Tibial nerve (tissue), 4 donors: ENCODE measurements around the gene MARCO. TPM values are rescaled to one million over a fixed set of nuclear protein-coding genes. Genes with fewer than 3 reads are reported as not detected.

Experiments used
- DNase-seq, 2 donors: peaks; one replicate each; pipeline ENCODE4 v3.0.0-alpha.2; 2019; ENCODE audit warnings: low spot score in 2 of 2
- H3K27ac ChIP-seq, 4 donors: fragments of 200-600 bp; sonication (generic) in 3 of 4; one replicate each; pipeline ENCODE4 v1.5.1; 2017 to 2019; ENCODE audit warnings: mild to moderate bottlenecking in 1 of 4
- H3K27me3 ChIP-seq, 2 donors: fragments of 200-600 bp; sonication (generic) in 1 of 2; one replicate each; pipeline versions ENCODE4 v1.5.1 to v1.6.0; 2017 to 2019
- H3K36me3 ChIP-seq, 3 donors: fragments of 200-600 bp; sonication (generic); one replicate each; pipeline ENCODE4 v1.5.1; 2018 to 2019
- H3K4me1 ChIP-seq, 4 donors: fragments of 200-600 bp; sonication (generic) in 3 of 4; one replicate each; pipeline ENCODE4 v1.5.1; 2017 to 2019
- H3K4me3 ChIP-seq, 4 donors: fragments of 200-600 bp; sonication (generic) in 3 of 4; one replicate each; pipeline ENCODE4 v1.5.1; 2017 to 2019; ENCODE audit warnings: mild to moderate bottlenecking in 1 of 4, moderate library complexity in 1 of 4
- H3K9me3 ChIP-seq, 4 donors: fragments of 200-600 bp; sonication (generic) in 3 of 4; one replicate each; pipeline ENCODE4 v1.5.1; 2017 to 2019
- EP300 ChIP-seq, 2 donors: sonication (generic); formaldehyde crosslinking; IDR thresholded peaks; one replicate each; pipeline ENCODE4 v1.6.1; 2017; ENCODE audit warnings: antibody characterized with exemption in 2 of 2, mild to moderate bottlenecking in 1 of 2
- POLR2A ChIP-seq, 2 donors: fragments of 450-650 bp; IDR thresholded peaks; one replicate each; pipeline ENCODE4 v1.6.1; 2017; ENCODE audit warnings: antibody characterized with exemption in 2 of 2, mild to moderate bottlenecking in 2 of 2, moderate library complexity in 2 of 2
- WGBS, 2 donors: methylation state at CpG; one replicate each; pipeline ENCODE4 v1.1.5; 2018; 5-methylcytosine and 5-hydroxymethylcytosine counted together
- total RNA-seq, 4 donors: library from RNA; depleted of rRNA; stranded (reverse); fragments of >200 nt; gene quantifications; one replicate each; pipeline ENCODE4 v1.1.0, GENCODE V29; 2016
- TF ChIP-seq, protein P1 (sequence below), 5 experiments: fragments of 200-600 bp in 3 of 5; fragments of 450-650 bp in 2 of 5; sonication (generic) in 3 of 5; IDR thresholded peaks; one replicate each; pipeline ENCODE4 v1.5.1; 2016 to 2019; ENCODE audit warnings: antibody characterized with exemption in 5 of 5, mild to moderate bottlenecking in 3 of 5, moderate library complexity in 2 of 5

MARCO gene
- total RNA-seq, 4 donors from 2014 or later, result 11.1 to 59.4 (median 14.8) TPM

GRCh38 chr2:118911936-118912335, 30.1 kb upstream of the MARCO start:
- TF ChIP-seq EP300 (IDR thresholded peaks at IDR 0.05) (no peak), POLR2A (IDR thresholded peaks at IDR 0.05) (no peak)
- TF ChIP-seq, protein P1, sequence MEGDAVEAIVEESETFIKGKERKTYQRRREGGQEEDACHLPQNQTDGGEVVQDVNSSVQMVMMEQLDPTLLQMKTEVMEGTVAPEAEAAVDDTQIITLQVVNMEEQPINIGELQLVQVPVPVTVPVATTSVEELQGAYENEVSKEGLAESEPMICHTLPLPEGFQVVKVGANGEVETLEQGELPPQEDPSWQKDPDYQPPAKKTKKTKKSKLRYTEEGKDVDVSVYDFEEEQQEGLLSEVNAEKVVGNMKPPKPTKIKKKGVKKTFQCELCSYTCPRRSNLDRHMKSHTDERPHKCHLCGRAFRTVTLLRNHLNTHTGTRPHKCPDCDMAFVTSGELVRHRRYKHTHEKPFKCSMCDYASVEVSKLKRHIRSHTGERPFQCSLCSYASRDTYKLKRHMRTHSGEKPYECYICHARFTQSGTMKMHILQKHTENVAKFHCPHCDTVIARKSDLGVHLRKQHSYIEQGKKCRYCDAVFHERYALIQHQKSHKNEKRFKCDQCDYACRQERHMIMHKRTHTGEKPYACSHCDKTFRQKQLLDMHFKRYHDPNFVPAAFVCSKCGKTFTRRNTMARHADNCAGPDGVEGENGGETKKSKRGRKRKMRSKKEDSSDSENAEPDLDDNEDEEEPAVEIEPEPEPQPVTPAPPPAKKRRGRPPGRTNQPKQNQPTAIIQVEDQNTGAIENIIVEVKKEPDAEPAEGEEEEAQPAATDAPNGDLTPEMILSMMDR (IDR thresholded peaks at IDR 0.05), result no peak
- DNase-seq, result no peak
- Histone ChIP-seq H3K36me3 (no peaks in the 10 kb centered on the region), H3K4me1 (no peaks in the 10 kb centered on the region), H3K9me3 (peaks cover 0 to 3% (median 0%) of the 10 kb centered on the region in 4 donors), H3K27ac (no peak overlapping the region), H3K27me3 (no peaks in the 10 kb centered on the region), H3K4me3 (no peak overlapping the region)
- 78 to 84% methylated on average over 8 of the region's 8 CpGs for WGBS, 2 donors

- no peak for DNase-seq
- 62 to 73% methylated on average over 3 of the region's 3 CpGs for WGBS, 2 donors
- H3K27ac ChIP-seq, result no peak overlapping the region
- H3K4me1 ChIP-seq, result no peaks in the 10 kb centered on the region
- no peaks in the 10 kb centered on the region for H3K36me3 ChIP-seq
- H3K9me3 ChIP-seq, result no peaks in the 10 kb centered on the region
- TF ChIP-seq POLR2A (IDR thresholded peaks at IDR 0.05) (no peak), EP300 (IDR thresholded peaks at IDR 0.05) (no peak)
- TF ChIP-seq, protein P1 (IDR thresholded peaks at IDR 0.05), result no peak
- H3K27me3 ChIP-seq, result no peaks in the 10 kb centered on the region
- H3K4me3 ChIP-seq, result no peak overlapping the region
Observed at GRCh38 chr2:118913131-118913802, 28.7 kb upstream of the MARCO start.

GRCh38 chr2:118913803-118914645, 28.0 kb upstream of the MARCO start:
- no peak for DNase-seq
- WGBS, 2 donors, result 71 to 74% methylated on average over 3 of the region's 3 CpGs
- TF ChIP-seq, protein P1 (IDR thresholded peaks at IDR 0.05), result no peak
- peak in 1 of 2 donors; percentile 61 for TF ChIP-seq EP300 (IDR thresholded peaks at IDR 0.05)
- no peak for TF ChIP-seq POLR2A (IDR thresholded peaks at IDR 0.05)
- Histone ChIP-seq H3K27ac (no peak overlapping the region), H3K9me3 (no peaks in the 10 kb centered on the region), H3K36me3 (no peaks in the 10 kb centered on the region), H3K27me3 (no peaks in the 10 kb centered on the region), H3K4me1 (no peaks in the 10 kb centered on the region), H3K4me3 (no peak overlapping the region)

DNA sequence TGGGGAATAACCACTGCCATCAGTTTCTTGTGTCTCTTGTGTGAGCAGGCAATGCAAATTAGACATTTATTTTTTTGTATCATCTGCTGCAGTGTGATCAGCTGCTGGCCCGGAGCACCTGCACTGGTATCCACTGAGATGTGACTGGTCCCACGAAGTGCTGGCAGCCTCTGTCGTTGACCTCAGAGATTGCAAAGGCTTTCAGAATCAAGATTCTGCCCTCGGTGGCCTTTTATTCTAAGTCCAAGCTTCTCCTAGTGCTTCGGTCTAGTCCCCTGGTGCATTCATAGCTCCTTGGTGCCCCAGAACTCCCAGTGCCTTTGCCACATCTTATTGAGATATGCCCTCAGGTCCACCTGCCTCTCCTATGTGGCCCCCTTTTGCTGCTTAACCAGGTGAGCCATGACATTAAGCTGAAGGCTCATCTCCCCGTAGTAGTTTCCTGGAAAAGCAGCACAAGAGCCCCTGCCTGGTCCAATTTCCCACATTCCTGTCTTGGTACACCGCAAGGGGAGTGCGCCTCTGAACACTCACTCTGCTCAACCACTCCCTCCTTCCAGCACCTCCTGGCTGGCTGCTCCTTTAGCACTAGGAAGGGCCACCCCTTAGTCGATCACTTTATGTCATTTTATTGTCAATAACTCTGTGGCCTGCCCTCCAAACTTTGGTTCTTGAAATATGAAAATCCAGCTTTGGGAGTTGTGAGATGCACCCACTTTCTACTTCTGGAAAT, 27.1 kb upstream of the MARCO start:
- Histone ChIP-seq H3K4me3 (no peak overlapping the region), H3K4me1 (no peaks in the 10 kb centered on the region), H3K27ac (no peak overlapping the region), H3K36me3 (no peaks in the 10 kb centered on the region), H3K27me3 (no peaks in the 10 kb centered on the region), H3K9me3 (no peaks in the 10 kb centered on the region)
- TF ChIP-seq EP300 (IDR thresholded peaks at IDR 0.05) (no peak), POLR2A (IDR thresholded peaks at IDR 0.05) (no peak)
- TF ChIP-seq, protein P1 (IDR thresholded peaks at IDR 0.05), result no peak
- WGBS, 2 donors, result 74 to 79% methylated on average over 9 of the region's 9 CpGs
- DNase-seq, result no peak
